Fibroblast of villous mesenchyme (primary cell): Measurements from ENCODE around the gene PARD6G. TPM values are rescaled to one million over a fixed set of nuclear protein-coding genes. Genes with fewer than 3 reads are reported as not detected.

ENCODE experiments used
- DNase-seq: peaks from one replicate; pipeline ENCODE4 v3.0.0-alpha.2; 2010; ENCODE audit warnings: low read depth
- H3K4me3 ChIP-seq: 2 replicates; pipeline ENCODE4 v1.5.1; 2011; ENCODE audit warnings: low read depth, mild to moderate bottlenecking, low read length
- total RNA-seq: library from RNA; depleted of rRNA; stranded (reverse); fragments of >200 nt; gene quantifications from 2 replicates; pipeline ENCODE4 v1.2.3, GENCODE V29; 2012
- TF ChIP-seq, protein P1 (sequence below): IDR thresholded peaks from 2 replicates; pipeline ENCODE4 v1.5.1; 2012; ENCODE audit warnings: low read depth, mild to moderate bottlenecking, low read length; ENCODE audit not compliant: insufficient read depth

The PARD6G gene
- total RNA-seq, 1 donor = 1.7 TPM

DNA sequence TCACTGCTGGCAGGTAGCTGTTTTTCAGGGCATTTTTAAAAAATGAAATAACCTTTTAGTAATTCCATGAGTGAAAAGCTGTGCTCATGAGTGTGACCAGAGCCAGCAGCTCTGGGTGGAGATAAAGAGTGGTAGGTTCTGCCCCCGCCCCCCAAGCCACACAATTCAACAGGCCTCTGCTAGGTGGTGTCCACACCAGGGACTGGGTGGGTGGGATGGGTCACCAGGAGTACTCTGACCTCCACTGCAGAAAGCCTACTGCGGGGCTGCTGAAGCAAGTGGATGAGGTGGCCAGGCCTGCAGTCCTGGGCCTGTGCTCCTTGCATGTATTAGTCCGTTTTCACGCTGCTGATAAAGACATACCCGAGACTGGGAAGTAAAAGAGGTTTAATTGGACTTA is 15.3 kb downstream of the PARD6G start:
- DNase-seq = no peak
- no peak overlapping the region for H3K4me3 ChIP-seq
- TF ChIP-seq, protein P1, sequence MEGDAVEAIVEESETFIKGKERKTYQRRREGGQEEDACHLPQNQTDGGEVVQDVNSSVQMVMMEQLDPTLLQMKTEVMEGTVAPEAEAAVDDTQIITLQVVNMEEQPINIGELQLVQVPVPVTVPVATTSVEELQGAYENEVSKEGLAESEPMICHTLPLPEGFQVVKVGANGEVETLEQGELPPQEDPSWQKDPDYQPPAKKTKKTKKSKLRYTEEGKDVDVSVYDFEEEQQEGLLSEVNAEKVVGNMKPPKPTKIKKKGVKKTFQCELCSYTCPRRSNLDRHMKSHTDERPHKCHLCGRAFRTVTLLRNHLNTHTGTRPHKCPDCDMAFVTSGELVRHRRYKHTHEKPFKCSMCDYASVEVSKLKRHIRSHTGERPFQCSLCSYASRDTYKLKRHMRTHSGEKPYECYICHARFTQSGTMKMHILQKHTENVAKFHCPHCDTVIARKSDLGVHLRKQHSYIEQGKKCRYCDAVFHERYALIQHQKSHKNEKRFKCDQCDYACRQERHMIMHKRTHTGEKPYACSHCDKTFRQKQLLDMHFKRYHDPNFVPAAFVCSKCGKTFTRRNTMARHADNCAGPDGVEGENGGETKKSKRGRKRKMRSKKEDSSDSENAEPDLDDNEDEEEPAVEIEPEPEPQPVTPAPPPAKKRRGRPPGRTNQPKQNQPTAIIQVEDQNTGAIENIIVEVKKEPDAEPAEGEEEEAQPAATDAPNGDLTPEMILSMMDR = no peak

DNA sequence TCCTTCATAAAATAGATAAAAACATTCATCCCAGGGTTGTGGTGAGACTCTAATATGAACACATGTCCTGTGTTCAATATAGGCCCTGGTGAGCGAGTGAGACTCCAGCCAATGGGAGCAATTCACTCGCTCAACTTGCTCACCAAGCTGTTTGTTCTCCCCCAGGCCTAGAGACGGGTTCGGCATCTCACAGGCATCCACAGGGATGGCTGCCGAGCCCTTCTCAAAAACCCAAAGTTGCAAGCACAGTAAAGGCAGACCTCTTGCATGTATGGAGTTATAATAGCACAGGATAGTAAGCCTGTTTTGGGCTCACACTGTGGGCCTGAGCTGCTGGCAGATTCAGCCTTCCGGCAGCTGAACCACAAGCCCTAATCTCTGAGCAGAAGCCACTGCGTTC is 15.7 kb downstream of the PARD6G start:
- no peak for DNase-seq
- TF ChIP-seq, protein P1 = no peak
- H3K4me3 ChIP-seq = no peak overlapping the region

DNA sequence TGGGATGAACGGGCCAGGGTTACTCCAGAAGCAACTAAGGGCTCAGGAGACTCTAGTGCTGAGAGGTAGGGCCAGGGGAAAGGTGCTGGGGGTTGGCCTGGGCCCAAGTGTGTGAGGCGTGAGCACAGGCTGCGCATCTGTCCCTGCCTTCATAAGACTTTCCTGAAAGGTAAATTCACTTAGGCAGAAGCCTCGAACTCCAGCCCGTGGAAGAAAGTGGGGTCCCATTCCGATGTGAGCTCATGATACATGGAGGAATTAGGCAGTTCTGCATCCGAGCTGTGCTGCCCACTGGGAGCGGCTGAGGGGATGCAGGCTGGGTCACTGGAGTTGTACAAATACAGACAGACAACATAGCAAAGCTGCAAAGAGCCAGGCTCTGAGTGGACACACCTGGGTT is 16.2 kb downstream of the PARD6G start:
- no peak for DNase-seq
- TF ChIP-seq, protein P1 = no peak
- no peak overlapping the region for H3K4me3 ChIP-seq

DNA sequence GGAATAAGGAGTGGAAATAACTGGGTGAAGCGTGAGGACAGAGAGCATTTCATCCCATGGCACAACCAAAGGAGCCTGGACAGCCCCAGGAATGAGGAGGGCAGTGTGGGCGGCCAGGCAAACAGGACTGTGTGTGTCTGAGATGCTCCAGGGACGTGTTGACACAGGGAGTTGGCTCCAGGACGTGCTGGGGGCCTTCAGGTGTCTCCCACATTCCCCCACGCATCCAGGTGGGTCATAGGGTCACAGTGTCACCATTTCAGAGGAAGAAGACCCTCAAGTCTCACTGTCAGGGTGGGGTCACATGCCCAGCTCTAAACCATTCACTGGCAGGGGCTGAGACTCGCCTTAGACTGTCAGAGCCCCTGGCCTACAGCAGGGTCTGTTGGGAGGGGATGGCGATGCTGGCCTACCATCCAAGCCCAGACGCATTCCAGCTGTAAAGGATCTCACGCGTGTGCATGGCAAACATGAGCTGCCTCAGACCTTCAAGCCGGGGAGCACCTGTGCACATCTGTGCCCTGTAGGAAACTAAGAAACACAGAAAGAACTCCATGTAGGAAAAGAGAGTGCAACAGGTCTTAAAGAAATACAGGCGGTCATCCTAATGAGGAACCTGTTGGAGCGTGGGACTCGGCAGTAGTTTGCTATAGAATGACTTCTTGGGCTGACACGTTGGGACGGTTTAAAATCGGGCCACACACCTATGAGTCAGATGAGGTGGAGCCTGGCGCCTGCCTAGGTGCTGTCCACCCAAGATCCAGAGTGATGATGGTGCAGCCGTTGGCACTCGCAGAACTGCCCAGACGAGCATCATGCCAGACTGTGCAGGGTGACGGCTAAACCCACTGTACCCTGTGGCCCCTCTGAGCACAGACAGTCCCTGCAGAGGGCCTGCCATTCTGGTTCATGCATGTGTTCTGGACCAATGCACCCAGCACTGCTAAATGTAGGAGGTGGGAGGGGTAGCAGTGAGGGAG is 17.3 kb downstream of the PARD6G start:
- H3K4me3 ChIP-seq = no peak overlapping the region
- DNase-seq = no peak
- TF ChIP-seq, protein P1 = no peak

DNA sequence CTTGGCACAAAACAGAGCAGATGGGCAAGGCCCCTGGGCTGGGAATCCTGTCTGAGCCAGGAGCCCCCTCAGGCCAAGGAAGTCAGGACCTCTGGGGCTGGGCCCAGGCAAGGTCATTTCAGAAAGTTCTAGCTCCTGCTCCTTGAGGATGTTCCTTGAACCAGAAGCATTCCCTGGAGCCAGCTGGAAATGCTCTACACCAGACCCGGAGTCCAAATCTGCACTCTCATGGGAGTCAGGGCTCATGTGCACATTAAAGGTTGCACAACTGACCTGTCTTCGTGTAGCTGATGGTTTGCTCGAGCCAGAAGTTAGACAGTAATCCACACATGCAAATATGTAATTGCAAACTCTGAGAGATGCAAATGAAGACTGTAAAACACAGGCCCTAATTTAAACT is 18.0 kb downstream of the PARD6G start:
- TF ChIP-seq, protein P1 = no peak
- DNase-seq = peak; percentile 12
- no peak overlapping the region for H3K4me3 ChIP-seq

DNA sequence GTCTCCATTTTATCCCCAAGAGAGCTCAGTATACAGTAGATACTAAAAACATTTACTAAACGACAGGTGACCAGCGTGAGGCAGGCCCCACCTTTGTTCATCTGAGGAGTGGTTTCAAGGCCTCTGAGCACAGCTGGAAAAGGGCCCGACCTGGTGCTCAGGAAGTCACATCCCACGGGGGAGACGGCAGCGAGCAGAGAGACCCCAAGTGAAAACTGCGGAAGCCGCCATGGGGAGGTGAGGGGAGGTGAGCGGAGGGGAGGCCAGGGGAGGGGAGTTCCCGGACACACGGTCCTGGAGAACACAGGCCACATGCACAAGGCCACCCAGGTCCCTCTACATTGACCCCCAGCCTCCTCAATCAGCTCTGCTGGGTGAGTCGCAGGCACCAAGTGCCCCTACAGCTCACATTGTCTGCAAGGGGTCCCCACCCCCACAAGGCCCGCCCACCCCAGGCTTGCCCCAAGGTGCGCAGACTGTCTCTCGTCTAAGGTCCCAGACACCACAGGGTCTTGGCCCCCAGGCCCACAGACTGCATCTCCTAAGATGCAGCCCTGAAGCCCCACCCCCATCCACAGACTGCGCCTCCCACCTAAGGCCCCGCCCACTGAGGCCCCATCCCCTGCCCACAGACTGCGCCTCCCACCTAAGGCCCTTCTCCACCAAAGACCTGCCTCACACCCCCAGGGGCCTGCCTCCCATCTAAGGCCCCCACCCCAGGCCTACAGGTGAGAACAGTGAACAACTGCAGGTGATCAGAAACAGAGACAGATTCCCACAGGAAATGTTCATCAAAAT is 19.1 kb downstream of the PARD6G start:
- DNase-seq = no peak
- no peak overlapping the region for H3K4me3 ChIP-seq
- TF ChIP-seq, protein P1 = no peak
